Left renal cortex interstitium (tissue), 4 donors: Measurements from ENCODE around the gene ACAP3. TPM values are rescaled to one million over a fixed set of nuclear protein-coding genes. Genes with fewer than 3 reads are reported as not detected.
"Not testable (repeated sequence)": the region's sequence is repeated elsewhere in the genome, so short reads cannot be mapped to it uniquely, and the experiment has no call there.

Experiments used
- DNase-seq, 4 donors: peaks; one replicate each; pipeline ENCODE4 v3.0.0-alpha.2; 2013; ENCODE audit warnings: low read depth in 4 of 4, low spot score in 2 of 4, missing footprints in 1 of 4
- polyA plus RNA-seq, 4 donors: library from polyadenylated mRNA; unstranded; fragments of 120-200 nt; gene quantifications; one replicate each; pipeline ENCODE4 v1.2.1, GENCODE V29; 2013; ENCODE audit not compliant: insufficient read length in 4 of 4

Gene ACAP3
- polyA plus RNA-seq, 4 donors = 14.9 to 45.2 (median 33.0) TPM

DNA sequence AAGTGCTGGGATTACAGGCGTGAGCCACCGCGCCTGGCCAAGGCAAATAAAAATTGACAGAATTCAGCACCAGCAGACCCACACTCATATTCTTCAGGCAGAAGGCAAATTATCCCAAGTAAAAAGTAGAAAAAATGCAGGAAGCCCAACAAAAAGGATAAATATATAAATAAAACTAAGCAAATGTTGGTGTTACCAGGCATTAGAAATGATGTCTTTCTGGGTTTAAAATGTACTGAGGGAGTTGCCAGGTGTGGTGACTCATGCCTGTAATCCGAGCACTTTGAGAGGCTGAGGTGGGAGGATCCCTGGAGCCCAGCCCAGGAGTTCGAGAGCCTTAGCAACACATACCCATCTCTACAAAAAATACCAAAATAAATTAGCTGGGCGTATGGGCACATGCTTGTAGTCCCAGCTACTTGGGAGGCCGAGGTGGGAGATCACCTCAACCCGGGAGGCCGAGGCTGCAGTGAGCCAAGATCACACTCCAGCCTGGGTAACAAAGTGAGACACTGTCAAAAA, 10.5 kb upstream of the ACAP3 start:
- no peak for DNase-seq

GRCh38 chr1:1317420-1317819, 9.7 kb upstream of the ACAP3 start:
- no peak for DNase-seq

DNA sequence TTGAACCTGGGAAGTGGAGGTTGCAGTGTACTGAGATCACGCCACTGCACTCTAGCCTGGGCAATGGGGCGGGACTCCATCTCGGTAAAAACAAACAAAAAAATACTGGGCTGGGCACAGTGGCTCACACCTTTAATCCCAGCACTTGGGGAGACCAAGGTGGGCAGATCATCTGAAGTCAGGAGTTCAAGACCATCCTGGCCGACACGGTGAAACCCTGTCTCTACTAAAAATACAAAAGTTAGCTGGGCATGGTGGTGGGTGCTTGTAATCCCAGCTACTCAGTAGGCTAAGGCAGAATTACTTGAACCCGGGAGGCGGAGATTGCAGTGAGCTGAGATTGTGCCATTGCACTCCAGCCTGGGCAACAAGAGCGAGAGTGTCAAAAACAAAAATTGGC, 8.5 kb upstream of the ACAP3 start:
- not testable (repeated sequence) for DNase-seq

GRCh38 chr1:1315435-1315954, 7.8 kb upstream of the ACAP3 start:
- DNase-seq = no peak

GRCh38 chr1:1314678-1315335, 7.1 kb upstream of the ACAP3 start:
- DNase-seq = no peak

DNA sequence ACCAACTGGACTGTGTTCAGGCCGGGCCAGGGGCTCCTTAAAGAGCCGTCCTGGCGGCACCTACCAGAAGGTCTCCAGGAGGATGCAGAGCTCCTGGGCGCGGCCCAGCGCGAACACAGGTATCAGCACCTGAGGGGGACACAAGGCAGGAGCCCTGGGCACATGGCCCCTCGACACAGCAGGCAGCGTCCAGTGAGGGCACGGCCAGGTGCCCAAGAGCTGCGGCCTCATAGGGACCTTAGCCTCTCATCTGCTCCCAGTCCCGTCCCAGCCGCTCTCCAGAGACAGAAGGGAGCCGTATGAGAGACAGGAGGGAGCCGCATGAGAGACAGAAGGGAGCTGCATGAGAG, 6.5 kb upstream of the ACAP3 start:
- DNase-seq = no peak

GRCh38 chr1:1313500-1314236, 5.9 kb upstream of the ACAP3 start:
- no peak for DNase-seq

DNA sequence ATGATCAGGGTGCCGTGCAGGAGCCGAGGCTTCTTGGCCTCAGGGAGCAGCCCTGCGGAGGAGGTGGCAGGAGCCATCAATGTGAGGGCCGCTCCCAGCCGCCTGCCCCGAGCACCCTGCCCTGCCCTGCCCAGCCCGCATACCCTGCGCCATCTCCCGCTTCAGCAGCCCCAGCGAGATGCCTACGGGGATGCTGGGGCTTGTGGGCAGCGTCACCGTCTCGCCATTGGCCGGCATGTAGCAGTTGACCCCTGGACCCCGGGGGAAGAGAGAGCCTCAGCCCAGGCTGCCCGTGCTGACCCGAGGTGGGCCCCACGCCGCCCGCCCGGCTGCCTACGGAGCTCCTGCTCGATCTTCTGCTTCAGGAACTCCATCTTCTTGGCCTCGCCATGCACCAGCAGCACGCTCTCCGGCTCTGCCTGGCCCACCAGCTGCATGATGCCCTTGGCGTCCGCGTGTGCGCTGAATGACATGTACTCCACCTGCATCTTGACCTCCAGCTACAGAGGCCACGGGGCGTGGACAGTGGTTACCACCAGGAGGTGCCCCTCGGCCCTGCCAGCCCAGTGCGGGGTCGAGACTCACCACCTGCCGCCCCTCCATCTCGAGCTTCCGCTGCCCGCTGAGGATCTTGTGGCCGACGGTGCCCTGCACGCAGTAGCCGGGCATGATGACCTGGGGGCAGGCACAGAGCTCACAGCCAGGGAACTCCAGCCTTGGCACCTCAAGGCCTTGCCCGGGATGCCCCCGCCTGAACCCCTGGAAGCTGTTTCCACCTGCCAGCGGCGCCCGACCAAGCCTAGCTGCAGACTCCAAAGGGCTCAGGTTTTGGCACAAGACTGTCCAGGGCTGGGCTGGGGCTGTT, 5.0 kb upstream of the ACAP3 start:
- DNase-seq = no peak

DNA sequence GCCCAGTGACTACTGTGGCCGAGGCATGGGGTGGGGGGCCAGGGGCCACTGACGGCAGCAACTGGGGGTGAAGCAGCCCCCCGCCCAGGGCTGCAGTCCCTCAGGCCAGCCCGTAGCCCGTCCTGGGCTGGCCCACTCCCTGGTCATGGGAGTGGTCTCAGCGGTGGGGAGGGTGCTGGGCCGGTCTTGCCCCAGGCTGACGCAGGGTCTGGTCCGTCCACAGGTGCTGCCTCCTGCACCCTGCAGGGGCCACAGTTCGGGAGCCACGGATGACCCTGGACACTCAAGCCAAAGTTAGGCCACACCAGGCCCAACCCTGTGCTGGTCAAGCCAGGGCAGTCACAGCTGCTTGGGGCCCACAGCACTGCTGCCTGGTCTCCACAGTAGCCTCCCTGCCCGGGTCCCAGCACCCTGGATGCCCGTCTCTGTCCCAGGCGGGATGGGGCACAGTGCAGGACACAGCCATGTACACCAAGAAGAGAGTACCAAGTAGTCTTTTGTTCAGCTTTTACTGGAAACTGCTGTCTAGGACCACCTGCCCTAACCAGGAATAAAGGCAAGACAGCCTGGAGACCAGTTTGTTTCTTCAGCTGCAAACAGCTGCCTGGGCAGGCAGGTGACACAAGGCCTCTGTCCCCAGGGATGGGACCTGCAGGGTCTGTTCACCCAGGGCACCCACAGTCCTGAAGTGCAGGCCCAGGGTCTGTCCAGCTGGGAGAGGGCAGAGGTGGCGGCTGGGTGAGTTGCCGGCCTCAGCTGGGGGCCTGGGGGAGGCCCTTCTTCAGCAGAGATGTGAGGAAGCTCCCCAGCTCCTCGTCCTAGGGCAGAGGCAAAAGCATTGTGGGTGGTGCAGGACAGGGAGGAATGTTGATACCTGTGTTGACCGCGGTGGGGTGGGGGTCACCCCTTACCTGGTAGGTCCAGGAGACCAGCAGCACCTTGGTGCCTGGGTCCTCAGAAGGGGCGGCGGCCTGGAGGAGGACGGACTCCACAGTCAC, 3.7 kb upstream of the ACAP3 start:
- DNase-seq = no peak

DNA sequence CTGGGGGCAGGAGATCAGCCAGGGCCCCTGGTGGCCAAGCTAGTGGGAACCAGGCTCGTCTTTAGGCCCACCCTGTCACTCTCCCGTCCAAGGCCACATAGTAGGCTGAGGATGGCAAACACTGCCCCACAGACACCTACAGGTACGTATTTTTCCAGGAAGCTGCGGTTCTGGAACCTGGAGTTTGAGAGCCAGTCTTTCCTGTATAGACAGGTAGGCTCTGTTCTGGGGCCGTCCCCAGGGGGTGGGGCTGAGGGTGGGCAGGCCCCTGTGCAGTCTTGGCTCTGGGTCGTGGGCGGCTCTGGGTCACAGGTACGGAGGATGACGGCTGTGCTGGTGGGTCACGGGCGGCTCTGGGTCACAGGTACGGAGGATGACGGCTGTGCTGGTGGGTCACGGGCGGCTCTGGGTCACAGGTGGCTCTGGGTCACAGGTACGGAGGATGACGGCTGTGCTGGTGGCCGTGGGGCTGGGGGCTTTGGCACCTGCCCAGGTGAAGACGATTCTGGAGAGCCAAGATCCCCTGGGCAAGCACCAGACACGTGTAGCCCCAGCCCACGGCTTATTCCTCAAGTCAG, 2.8 kb upstream of the ACAP3 start:
- no peak for DNase-seq

GRCh38 chr1:1310109-1310385, 2.3 kb upstream of the ACAP3 start:
- DNase-seq = no peak

DNA sequence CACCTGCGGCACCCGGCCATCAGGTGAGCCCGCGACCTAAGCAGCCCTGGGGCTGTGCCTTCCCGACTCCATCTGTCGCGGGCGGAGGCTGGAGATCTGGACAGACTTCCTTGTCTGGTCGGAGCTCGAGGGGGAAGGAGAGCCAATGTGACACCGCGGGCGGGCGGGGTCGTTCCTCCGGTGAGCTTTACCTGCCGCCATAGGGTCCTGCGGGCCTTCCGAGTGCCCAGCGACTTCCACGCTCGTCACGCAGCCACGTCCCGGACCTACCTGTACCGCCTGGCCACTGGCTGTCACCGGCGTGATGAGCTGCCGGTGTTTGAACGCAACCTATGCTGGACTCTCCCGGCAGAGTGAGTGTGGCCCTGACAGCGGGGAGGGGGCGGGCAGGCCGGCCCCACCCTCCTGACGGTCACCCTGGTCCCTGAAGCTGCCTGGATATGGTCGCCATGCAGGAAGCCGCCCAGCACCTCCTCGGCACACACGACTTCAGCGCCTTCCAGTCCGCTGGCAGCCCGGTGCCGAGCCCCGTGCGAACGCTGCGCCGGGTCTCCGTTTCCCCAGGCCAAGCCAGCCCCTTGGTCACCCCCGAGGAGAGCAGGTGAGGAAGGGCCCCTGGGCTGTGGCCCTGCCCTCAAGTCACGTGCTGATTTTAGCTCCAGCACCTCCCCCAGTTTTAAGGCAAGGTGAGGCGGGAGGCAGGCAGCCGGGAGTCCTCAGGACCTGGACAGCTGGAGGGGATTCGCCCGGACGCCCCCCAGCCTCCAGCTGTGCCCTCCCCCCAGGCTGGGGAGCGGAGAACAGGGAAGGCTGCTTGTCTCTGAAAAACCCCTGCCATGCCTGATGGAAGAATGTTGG, 1.8 kb upstream of the ACAP3 start:
- DNase-seq = no peak

DNA sequence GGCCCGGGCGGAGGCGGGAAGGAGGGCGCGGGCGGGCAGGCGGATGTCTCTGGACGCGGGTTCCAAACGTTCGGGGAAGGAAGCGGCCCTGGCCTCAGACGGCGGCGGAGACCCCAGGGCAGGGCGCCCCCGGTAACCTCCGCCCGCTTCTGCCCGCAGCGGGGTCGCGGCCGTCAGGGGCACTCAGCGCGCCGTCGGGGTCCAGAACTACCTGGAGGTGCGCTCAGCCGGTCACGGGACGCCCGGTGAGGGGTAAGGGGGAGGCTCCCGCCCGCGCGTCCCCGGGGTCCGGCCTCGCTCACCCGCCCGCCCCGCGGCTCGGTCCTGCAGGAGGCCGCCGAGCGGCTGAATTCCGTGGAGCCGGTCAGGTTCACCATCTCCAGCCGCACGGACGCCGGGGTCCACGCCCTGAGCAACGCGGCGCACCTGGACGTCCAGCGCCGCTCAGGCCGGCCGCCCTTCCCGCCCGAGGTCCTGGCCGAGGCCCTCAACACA, 1.1 kb upstream of the ACAP3 start:
- DNase-seq = no peak

DNA sequence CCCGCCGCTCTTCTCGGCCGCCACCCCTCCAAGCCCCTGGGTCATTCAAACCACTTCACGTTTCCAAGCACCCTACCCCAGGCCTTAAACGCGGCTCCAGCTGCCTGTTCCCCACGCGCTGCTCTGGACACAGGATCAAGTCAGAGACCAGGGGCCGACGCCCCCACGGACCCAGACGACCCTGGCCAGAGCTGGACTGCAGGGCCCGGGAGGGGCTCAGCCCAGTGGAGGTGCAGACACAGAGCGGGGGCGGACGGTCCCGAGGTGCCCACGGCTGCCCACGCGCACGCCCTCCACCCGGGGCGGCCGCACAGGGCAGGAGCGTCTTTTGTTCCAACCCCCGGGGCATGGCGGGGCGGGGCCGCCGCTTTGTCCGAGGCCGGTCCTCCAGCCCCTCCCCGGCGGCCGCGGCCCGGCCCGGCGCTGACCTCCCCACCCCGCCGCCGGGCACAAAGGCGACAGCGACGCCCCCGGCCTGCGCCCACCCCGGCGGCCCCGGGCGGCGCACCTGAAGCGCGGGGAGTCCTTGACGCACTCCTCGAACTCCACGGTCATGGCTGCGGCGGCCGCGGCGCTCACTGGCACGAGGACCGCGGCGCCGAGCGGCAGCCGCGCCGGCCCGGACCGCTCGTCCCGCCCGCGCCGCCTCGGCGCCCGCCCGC, 338 bp downstream of the ACAP3 start:
- DNase-seq = no peak

DNA sequence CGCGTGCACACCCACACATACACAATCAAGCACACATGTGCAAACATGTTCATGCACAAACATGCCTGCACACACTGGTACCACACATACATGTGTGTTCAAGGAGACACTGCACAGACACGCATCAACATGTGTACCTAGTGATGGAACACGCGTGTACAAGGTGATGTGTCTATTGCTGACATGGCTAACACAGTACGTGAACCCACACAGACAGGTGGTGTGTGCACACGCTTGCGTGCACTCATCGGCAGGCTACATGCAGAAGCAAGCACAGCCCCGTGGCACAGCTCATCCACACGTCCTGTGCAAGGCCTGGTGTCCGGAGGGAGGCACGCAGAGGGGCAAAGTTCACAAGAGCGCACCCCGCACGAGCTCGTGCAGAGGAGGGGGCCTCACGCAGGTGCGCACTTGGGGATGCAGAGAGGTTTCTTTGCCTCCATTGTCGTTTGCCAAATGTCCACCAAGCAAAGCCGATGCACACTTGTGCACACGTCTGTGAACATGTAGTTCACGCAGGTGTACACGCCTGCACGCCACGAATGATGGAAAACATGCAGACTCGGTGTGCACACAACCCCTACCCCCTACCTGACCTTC, 969 bp downstream of the ACAP3 start:
- DNase-seq = no peak

GRCh38 chr1:1306070-1306660, 1.6 kb downstream of the ACAP3 start:
- DNase-seq = no peak

- DNase-seq = no peak
Measured at GRCh38 chr1:1305300-1306069, 2.2 kb downstream of the ACAP3 start.
